ENCODE data around the gene MYMK.

Gene MYMK

DNA sequence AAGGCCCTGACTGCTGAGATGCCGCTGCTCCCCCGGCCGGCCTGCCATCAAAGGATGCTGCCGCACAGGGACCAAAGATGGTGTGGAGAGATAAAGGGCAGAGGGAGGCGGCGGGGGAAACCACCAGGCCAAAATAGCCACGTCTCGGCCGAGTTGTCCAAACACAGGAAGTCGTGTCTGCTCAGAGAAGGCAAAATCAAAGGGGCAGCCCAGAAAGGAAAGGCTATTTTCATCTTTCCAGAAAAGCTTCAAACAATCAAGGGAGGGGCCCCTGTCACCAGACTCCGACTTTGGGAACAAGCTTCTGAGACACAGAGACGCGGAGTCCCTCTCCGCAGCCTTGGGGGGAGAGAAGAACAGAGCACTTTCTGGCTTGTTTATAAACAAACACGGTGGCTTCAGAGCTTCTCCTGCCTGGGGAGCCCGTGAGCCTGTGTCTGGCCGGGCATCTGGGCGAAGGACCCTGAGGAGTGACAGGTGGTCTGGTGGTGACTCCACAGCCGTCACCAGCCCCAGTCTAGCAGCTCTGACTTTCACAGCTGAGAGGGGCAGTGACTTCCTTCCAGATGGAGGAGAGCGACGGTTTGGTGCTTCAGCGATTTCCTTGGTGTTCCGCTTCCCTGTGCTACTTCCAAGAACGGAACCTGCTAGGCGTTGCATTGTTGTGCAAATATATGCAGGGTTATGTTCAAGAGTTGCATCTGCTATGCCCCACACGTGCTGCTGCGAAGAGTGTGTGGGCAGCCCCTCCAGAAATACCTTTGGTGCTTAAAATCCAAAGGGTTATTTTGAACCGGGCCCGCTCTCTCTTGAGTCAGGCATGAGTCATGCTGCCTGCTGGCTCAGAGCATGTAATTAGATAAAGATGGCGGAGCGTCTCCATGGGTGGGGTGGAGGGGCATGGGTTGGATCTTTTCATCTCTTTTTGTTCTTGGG is 33.7 kb upstream of the MYMK start:
- peak; percentile 55 for DNase-seq (ENCODE audit: low read depth)

DNA sequence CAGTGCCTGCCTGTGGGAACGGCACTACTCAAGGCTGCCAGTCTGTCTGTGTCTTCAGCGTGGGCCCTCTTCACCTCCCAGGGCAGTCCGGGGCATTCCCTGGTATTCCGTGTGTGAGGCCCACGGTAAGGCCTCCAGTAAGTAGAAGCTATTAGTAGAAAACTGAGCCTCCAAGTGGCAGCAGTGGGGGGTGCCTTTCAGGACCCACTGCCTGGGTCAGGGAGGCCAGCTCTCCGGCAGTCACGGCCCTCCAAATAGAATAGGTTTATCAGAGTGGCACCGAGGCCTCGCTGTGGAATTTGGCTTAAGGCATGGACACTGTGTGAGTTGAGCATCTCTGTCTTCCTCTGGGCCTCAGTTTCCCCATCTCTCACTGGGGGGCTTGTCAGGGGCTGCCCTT is 32.8 kb upstream of the MYMK start:
- no peak for DNase-seq (ENCODE audit: low read depth)

DNA sequence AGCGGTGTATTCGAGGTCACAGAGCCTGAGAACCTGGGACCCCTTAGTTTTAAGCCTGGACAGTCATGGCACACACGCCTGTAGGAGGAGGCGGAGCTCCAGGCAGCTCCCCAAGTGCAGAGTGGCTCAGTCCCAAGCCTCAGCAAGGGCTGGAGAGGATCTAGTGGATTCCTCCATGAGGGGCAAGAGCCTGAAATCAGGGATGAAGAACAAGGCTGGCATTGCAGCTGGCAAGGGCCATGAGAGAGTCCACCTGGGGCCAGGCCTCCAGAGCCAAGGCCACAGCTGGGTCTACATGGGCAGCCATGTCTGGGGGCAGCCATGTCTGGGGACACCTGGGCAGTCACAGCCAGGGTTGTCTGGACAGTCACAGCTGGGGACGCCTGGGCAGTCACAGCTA is 31.6 kb upstream of the MYMK start:
- no peak for DNase-seq (ENCODE audit: low read depth)

DNA sequence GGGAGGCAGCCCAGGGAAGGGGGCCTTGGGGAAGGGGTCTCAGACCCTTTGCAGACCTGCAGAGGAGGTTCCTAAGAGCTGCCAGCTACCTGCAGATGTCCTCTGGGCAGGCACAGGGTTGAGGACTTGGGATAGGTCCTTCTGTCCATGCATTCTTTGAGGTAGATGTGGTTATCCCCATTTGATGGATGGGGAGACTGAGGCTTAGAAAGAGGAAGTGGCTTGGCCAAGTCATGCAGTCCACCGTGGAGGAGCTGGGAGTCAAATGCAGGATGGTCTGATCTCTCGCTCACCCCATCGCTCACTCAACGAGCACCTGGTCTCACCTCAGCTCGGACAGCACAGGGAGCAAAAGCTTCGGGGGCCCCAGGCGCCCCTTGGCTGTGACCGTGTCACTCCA is 30.0 kb upstream of the MYMK start:
- DNase-seq (ENCODE audit: low read depth): no peak

DNA sequence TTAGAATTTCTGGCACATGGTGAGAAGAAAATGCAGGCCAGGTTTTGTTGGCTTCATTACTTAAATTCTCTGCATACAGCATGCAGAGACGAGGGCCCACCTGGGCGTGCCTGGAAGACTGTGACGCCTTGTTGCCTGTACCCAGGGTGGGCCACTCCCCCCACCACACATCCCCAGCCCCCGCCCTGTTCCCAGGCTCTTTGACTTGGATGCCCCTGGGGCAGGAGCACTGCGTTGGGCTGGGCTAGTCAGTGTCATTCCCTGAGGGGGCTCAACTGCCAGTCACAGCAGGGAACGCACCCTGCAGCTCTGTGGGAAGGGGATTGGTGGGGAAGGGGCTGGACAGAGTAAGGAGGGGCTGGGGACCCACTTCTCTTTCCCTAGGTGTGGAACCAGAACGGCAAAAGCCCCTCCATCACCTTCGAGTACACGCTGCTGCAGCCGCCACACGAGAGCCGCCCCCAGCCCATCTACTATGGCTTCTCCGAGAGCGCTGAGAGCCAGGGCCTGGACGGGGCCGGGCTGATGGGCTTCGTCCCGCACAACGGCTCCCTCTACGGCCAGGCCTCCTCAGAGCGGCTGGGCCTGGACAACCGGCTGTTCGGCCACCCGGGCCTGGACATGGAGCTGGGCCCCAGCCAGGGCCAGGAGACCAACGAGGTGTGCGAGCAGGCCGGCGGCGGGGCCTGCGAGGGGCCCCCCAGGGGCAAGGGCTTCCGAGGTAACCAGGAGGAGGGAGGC is 29.4 kb upstream of the MYMK start:
- no peak for DNase-seq (ENCODE audit: low read depth)

DNA sequence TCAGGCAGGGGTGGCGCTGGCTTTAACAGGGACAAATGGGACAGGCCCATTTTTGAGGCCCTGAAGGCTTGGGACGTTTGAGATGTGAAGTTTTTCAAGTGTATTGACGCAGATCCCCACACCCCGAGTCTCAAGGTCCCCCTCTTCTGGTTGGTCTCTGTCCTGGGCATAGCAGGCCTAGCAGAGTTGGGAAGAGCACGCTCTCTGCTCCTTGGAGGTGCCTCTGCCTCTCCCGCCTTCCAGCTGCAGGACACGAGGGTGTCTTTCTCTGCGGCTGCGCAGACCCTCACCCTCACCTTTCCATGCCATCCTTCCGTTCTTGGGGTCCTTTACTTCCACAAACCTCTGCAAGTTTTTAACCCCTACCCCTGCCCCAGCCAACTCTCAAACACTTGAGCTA is 28.4 kb upstream of the MYMK start:
- no peak for DNase-seq (ENCODE audit: low read depth)

DNA sequence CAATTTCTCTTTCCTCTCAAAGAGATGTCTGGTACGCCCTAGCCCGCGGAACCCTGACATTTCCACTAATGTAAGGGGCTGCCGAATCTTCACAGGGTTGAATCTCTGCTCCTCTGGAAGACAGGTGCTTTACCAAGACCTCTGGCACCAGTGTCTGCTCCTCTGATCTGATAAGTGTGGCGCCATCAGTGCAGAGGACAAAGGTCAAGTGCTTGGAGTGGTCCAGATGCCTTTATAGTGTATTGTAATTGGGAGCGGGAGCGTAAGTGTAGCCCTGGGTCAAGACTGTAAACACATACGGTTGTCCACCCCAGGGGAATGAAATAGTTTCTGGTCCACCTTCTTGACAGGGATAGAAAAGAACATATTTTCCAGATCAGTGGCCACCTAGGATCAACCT is 27.5 kb upstream of the MYMK start:
- no peak for DNase-seq (ENCODE audit: low read depth)

DNA sequence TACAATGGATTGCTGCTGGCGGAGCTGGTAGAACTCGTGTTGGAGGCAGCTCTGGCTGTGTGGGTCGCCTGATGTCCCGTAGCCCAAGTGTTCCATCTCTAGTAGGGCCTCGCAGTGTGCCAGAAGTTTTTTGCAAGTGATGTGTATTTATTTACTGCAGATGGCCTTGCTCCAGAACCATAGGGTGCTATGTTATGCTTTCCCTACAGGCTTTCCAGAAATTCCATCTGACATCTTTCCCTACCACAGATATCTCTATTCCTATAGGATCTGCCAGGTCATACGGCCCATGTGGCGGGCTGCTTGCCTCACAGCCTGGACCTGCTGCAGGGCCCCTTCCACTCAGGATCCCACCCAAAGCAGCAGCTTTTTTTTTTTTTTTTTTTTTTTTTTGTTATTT is 26.7 kb upstream of the MYMK start:
- no peak for DNase-seq (ENCODE audit: low read depth)

DNA sequence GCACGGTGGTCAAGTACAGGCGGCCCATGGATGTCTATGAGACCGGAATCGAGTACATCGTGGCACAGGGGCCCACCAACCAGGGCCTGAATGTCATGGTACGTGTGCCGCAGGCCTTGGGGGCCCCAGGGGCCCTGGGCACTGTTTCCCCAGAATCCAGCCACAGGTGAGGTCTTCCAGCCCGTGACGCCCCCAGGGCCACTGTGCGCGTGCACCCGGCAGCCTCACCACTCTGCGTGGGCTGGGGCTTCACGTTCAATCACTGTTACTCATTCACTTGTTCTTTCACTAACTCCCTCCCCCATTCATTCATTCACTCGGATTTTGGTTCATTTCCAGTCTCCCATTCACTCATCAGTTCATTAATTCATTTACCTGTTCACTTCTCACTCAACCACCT is 22.4 kb upstream of the MYMK start:
- DNase-seq (ENCODE audit: low read depth): no peak

DNA sequence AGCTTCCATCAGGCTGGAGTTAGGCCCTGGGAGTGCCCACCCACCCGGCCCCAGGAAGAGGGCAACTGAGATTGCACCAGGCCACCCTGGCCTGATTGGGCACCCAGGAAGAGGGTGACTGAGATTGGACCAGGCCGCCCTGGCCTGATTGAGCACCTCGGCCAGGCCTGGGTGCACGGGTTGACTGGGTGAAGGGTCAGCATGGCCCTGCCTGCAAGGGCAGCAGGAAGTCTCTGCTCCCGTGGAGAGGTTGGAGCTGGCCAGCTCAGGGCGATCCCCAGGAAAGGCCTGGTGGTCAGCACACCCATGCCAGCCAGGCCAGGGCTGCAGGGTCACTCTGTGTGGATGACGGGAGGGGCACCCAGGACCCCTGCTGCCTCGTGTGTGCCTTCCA is 21.5 kb upstream of the MYMK start:
- DNase-seq (ENCODE audit: low read depth): no peak

DNA sequence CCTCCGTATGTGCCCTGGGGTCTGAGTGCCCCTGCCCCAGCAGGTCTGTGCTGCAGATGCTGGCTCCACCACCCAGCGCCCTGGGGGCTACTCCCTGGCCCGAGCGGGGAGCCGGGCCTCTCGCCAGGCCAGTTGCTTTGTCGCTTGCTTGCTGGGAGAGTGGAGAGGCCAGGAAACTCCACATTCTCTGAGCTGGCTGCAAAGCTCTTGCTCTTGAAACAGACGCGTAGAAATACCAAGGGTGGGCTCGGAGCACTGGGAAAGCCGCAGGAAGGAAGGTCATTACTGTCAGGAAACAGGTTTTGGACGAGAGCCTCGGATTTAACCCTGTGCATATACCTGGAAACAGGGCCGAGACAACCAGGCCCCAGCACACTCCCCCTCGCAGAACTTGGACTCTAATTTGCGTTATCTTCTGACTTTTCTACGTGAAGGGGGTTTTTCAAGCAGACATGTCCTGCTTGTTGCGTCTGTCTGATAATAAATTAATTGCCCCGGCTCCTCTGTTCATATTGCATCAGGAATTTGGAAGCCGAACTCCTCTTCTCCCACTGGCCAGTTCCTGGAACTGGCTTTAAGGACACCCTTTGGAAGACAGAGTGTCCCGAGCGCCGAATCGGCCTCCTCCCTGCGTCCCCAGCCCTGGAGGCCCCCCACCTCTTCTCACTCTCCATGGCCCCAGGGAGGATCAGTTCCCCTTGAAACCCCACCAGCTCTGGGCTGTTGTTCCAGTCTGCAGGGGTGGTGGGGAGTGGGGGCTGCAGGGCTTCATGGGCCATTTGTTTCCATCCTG is 20.9 kb upstream of the MYMK start:
- no peak for DNase-seq (ENCODE audit: low read depth)

DNA sequence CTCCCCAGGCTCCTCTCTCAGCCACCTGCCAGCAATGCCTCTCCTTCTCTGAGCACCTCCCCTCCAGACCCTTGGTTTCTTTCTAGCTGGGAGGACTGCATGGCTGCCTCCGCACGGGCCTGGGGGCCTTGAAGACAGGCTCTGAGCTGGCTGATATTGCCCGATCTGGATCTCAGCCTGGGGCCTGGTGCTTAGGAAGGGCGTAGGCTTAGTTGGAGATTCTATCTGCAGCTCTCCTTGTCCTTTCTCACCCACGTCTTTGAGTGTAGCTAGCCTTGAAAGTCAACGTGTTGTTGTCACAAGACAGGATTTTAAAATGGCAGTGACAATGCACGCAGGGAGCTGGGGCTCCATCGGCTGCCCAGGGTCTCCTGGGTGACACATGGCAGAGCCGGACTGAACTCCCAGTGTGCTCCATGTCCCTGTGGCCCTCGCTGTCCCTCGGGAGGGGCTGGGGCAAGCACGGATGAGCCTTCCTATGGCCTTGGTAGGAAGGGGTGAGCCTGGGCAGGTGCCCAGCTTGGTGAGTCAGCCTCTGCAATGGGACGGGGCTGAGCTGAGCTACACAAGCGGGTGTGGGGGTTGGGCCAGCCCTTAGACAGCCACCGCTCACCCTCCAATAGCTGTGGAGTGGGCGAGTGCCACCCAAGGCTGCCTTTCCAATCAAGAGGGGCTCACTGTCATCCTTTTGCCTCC is 19.2 kb upstream of the MYMK start:
- no peak for DNase-seq (ENCODE audit: low read depth)

DNA sequence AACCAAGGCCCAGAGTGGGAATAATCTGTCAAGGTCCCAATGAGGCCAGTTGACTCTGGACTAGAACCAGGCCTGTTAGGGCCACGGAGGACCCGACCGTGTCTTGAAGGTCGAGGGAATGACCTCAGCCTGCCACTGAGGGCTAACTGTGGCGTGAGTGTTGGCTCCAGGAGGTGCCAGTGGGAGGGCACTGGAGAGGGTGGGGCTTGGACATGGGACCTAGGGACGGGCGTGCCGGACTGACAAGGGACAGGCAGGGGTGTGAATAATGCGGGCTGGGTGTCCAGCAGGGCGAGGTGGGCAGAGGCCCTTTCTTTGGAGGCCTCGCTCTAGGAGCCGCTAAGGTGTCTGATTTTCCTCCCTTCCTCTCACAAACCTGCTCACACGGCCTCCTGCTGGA is 17.2 kb upstream of the MYMK start:
- no peak for DNase-seq (ENCODE audit: low read depth)

DNA sequence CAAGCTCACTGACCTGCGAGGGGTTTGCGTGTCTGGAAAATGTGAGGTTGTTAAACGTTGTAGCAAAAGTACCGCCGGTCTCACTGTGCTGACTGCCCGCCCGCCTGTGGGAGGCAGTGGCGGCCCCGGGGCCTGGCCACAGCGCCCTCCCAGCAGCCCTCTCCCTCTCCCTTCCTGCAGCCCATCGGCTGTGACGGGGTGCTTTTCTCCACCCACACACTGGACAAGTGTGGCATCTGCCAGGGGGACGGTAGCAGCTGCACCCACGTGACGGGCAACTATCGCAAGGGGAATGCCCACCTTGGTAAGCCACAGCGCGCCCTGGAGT is 15.9 kb upstream of the MYMK start:
- no peak for DNase-seq (ENCODE audit: low read depth)

DNA sequence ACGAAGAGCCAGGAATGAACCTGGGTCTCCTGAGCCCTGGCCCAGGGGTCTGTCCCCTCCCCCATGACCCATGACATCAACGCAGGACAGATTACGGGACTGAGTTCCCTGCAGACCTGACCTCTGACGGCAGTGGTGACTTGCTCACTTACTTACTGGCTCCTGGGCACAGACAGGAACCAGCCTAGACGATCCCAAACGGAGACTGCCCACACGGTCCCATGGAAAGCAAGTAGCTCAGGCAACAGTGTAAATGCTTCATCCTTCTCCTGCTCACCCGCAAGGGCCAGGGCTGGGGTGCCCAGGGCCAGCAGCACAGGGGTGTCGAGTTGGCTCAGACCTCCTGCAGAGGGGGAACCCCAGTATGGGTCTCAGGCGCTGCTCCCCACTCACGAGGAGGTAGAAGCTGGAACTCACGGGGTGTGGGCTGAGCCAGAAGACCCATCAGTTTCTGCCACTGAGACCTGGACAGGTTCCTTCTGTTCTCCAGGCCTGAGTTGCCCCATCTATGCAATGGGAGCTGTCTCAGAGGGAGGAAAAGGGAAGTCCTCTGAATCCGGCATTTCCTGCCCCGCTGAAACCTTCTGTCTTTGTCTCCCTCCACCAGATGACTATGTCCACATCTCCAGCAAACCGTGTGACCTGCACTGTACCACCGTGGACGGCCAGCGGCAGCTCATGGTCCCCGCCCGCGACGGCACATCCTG is 15.4 kb upstream of the MYMK start:
- no peak for DNase-seq (ENCODE audit: low read depth)

DNA sequence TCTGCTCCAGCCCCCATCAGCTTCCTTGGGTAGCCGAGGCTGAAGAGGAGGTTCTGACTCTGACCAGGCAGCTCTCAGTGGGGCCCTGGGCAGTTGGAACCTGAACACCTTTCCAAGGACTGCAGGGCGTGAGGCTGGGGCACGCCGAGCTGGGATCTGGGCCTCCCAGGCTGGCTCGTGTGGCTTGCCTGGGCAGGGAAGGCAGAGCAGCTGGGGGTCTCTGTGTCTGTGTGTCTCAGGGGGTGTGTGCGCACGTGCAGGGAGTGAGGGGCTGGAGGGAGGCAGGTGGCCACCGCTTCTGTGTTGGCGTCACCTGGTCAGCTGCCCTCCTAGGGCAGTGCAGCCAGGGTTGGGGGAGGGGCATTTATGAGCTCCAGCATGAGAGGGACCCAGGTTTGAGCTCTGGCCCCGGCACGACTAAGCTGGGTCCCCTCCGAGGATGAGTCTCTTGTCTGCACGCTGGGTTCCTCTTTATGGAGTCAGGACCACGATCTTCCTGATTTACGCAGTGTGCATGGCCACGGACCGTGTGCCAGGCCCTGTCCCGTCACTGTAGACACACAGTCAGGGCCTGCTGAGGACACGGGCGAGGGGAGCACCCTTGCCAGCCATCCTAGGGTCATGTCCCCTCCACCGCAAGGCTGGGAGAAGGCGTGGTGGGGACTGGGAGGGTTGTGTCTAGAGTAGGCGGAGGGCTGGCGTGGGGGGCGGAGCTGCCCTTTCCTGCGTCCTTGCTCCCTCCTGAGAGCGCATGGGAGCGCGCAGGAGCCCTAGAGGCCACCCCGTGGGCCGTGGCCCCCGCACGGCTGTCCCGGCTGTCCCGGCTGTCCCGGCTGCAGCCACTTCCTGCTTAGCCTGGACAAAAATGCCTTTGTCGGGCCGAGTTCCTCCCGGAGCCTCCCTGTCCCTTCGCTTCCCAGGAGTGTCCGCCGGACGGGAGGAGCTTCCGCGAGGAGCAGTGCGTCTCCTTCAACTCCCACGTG is 14.4 kb upstream of the MYMK start:
- DNase-seq (ENCODE audit: low read depth): no peak

DNA sequence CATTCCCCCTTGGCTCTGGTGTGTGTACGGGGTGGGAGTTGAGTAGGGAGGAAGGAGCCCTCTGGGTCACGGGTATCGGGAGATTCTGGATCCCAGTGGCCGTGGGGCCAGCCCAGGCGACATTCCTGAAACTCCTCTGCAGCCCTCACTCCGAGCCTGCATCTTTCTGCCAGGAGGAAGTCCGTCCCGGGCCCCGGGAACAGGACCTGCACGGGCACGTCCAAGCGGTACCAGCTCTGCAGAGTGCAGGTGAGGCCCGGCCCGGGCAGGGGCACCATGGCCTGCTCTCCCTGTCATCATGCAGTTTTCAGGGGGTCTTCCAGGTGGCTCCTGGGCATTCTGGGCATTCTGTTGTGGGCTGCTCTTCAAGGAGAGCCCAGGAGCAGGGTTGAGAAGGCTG is 13.4 kb upstream of the MYMK start:
- DNase-seq (ENCODE audit: low read depth): no peak

DNA sequence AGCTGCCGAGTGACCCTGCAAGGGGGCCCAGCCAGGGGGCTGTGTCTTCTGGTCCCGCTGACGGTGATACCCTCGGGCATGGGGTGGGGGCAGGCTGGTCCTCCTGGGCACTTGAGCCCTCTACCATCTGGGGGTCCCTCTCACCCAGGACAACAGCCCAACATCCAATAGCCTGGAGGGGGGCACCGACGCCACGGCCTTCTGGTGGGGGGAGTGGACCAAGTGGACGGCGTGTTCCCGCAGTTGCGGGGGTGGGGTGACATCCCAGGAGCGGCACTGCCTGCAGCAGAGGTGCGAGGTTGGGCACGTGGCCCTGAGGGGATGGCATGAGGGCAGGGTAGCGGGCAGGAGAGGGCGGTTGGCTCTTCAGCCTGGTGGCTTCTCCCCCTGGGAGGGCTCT is 12.5 kb upstream of the MYMK start:
- DNase-seq (ENCODE audit: low read depth): no peak

DNA sequence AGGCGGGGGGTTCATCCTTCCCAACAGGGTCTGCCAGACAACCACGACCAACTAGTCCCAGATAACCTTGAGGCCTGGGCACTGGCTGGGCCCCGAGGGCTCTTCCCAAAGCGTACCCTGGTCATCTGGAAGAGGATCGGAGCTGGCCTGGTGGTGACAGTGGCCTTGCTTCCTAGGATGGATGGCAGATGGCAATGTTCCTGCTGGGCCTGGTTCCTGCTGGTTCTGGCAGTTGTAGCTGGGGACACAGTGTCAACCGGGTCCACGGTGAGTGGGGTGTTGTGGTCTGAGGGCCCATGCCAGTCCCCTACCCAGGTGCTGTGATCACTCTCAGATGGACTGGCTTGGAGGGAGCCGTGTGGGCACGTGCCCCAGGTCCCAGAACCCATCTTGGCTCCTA is 11.8 kb upstream of the MYMK start:
- DNase-seq (ENCODE audit: low read depth): no peak

DNA sequence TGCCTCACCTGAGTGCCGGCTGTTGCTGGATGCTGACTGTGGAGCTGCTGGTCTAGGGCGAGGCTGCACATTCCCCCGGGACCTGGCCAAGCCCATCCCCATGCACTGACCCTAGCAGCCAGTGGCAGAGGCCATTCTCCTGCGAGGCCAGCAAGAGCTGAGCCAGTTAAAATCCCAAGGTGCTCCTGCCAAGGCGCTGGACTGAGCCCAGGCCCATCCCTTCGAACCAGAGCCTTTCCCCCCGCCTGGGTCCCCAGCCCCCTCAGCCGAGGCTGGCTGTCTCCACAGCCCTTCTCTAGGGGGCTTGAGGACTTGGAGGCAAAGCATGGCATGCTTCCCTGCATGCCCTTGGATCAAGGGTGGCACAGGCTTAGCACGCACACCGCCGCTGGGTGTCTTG is 11.3 kb upstream of the MYMK start:
- DNase-seq (ENCODE audit: low read depth): no peak

Measured in GM04504 (cell line).